ENCODE results near the gene PIP4K2B.
"Not testable (repeated sequence)": the region's sequence is repeated elsewhere in the genome, so short reads cannot be mapped to it uniquely, and the experiment has no call there.

PIP4K2B gene

DNA sequence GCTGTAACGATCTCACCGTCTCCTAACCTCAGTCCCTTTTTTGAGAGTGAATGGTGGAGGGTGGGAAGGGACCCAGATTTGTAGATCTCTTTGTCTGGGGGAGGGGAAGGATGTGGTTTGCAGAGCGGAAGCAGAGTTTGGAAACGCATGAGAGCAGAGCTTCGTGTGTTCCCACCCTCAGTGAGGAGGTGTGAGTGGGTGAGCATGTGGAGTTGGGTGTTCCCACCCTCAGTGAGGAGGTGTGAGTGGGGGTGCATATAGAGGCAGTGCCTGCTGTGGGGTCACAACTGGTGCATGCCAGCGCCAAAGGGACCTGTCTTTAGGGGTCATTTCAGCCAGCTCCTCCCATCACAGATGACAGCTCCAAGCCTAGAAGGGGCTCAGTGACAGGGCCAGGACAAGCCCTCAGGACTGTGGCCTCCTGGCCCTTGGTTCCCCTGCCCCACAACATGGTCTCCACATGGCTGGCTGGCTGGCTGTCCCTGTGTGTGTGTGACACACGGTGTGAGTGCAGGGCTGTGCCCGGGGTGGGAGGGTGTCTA lies 71.0 kb downstream of the PIP4K2B start:
- DNase-seq = no peak

DNA sequence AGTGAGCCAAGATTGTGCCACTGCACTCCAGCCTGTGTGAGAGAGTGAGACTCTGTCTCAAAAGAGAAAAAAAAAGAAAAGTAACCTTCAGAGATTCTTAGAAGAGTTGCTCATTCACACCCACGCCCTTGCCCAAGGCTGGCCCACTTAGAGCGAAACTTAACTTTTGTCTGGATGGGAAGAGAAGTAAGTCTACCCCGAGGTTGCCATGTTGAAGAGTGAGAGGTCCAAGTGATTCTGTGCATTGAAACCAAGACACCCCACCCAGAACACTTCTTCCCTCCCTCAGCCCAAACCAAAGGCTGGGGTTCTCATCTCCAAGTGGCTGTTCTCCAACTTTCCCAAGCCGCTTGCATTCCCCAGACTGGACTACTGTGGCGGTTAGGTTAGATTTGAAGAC lies 71.6 kb downstream of the PIP4K2B start:
- DNase-seq = no peak

- DNase-seq = not testable (repeated sequence)
Observed at GRCh38 chr17:38726145-38726544, 73.2 kb downstream of the PIP4K2B start.

DNA sequence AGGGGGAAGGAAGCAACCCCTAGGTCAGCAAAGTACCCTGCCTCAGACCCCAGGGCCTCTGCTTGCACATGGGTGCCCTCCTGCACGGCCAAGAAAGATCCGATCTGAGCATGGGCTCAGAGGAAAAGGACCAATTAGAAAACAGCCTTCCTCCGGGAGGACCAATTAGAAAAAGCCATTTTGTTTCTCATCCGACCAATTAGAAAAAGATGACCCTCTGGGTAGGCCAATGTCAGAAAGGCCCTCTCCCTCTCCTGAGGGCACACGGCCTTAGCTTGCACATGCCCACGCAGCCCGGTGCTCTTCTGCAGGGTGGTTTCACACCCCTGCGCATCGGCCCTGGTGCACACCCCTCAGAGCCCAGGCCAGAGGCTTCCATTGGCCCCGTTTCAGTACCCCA lies 74.3 kb downstream of the PIP4K2B start:
- DNase-seq = no peak

- DNase-seq = no peak
Observed at GRCh38 chr17:38724337-38724988, 74.9 kb downstream of the PIP4K2B start.

- DNase-seq = no peak
Observed at GRCh38 chr17:38721802-38722201, 77.6 kb downstream of the PIP4K2B start.

DNA sequence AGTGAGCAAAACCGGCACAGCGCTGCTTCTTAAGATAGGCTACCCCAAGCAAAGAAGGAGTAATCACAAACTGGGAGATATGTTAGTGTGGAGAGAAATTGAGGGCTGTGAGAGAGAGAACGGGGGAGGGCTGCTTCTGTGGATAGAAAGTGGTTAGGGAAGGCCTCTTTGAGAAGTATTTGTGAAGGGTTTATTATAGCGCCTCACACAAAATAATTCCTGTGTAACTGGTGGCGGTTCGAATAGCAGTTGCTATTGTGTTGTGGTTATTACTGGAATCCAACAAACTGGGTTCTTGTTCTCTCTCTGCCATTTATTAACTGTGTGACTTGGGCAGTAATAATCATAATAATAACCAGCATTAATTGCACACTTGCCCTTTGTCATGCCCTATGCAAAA lies 78.4 kb downstream of the PIP4K2B start:
- no peak for DNase-seq

- no peak for DNase-seq
Observed at GRCh38 chr17:38719943-38720641, 79.3 kb downstream of the PIP4K2B start.

GRCh38 chr17:38719289-38719942 lies 79.9 kb downstream of the PIP4K2B start:
- no peak for DNase-seq

GRCh38 chr17:38717139-38717745 lies 82.1 kb downstream of the PIP4K2B start:
- DNase-seq = no peak

DNA sequence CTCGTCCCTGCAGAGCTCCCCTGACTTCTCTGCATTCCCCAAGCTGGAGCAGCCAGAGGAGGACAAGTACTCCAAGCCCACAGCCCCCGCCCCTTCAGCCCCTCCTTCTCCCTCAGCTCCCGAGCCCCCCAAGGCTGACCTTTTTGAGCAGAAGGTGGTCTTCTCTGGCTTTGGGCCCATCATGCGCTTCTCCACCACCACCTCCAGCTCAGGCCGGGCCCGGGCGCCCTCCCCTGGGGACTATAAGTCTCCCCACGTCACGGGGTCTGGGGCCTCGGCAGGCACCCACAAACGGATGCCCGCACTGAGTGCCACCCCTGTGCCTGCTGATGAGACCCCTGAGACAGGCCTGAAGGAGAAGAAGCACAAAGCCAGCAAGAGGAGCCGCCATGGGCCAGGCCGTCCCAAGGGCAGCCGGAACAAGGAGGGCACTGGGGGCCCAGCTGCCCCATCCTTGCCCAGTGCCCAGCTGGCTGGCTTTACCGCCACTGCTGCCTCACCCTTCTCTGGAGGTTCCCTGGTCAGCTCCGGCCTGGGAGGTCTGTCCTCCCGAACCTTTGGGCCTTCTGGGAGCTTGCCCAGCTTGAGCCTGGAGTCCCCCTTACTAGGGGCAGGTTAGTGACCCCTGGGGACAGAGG lies 82.9 kb downstream of the PIP4K2B start:
- DNase-seq = no peak
